HL-60 (cell line): ENCODE measurements around the gene ATG5.

Source experiments
- DNase-seq, 2 experiments: peaks; one replicate each; pipeline ENCODE4 v3.0.0-alpha.2; 2010 to 2020; ENCODE audit warnings: low read depth in 1 of 2, low spot score in 1 of 2
- H3K27ac ChIP-seq: fragments of 250-450 bp; sonication (Bioruptor Pico); replicated peaks from 2 replicates; pipeline ENCODE4 v1.5.1; 2020; ENCODE audit warnings: mild to moderate bottlenecking, moderate library complexity
- H3K27me3 ChIP-seq: fragments of 250-450 bp; sonication (Bioruptor Pico); 2 replicates; pipeline ENCODE4 v1.5.1; 2021; ENCODE audit warnings: mild to moderate bottlenecking, moderate library complexity; ENCODE audit not compliant: insufficient read depth, poor library complexity, severe bottlenecking
- H3K4me3 ChIP-seq: replicated peaks from 2 replicates; pipeline ENCODE4 v1.5.1; 2011; ENCODE audit warnings: mild to moderate bottlenecking, control low read depth, low read length; ENCODE audit not compliant: insufficient read depth
- CTCF ChIP-seq: IDR thresholded peaks from one replicate; pipeline ENCODE4 v1.5.1; 2011; ENCODE audit warnings: low read length, control low read depth, inconsistent platforms; ENCODE audit not compliant: insufficient read depth
- GABPA ChIP-seq: IDR thresholded peaks from 2 replicates; pipeline ENCODE4 v1.6.1; 2012; ENCODE audit warnings: low read depth
- POLR2AphosphoS5 ChIP-seq: IDR thresholded peaks from 2 replicates; pipeline ENCODE4 v1.6.1; 2012; ENCODE audit warnings: low read depth
- REST ChIP-seq: IDR thresholded peaks from 2 replicates; pipeline ENCODE4 v1.6.1; 2012; ENCODE audit warnings: low read depth; ENCODE audit not compliant: insufficient replicate concordance
- SPI1 ChIP-seq: IDR thresholded peaks from 2 replicates; pipeline ENCODE4 v1.6.1; 2012; ENCODE audit warnings: low read depth, mild to moderate bottlenecking, borderline replicate concordance

Gene ATG5

GRCh38 chr6:106138151-106138550 lies 187.4 kb downstream of the ATG5 start:
- no peak overlapping the region for H3K27ac ChIP-seq
- no peaks in the 10 kb centered on the region for H3K27me3 ChIP-seq
- no peak overlapping the region for H3K4me3 ChIP-seq
- TF ChIP-seq SPI1 (no peak), CTCF (no peak), REST (no peak)
- no peak for DNase-seq

- DNase-seq: no peak
- no peak overlapping the region for H3K27ac ChIP-seq
- H3K27me3 ChIP-seq: no peaks in the 10 kb centered on the region
- no peak overlapping the region for H3K4me3 ChIP-seq
- TF ChIP-seq GABPA (no peak), REST (no peak), SPI1 (no peak), POLR2AphosphoS5 (no peak), CTCF (no peak)
Observed at GRCh38 chr6:106136845-106137244, 188.7 kb downstream of the ATG5 start.

- DNase-seq: no peak
- no peak for TF ChIP-seq REST
- no peak for TF ChIP-seq CTCF
- TF ChIP-seq GABPA: no peak
- no peak for TF ChIP-seq SPI1
- TF ChIP-seq POLR2AphosphoS5: no peak
- Histone ChIP-seq H3K27ac (no peak overlapping the region), H3K4me3 (no peak overlapping the region), H3K27me3 (no peaks in the 10 kb centered on the region)
Observed at GRCh38 chr6:106135911-106136571, 189.5 kb downstream of the ATG5 start.
